ENCODE measurements around the gene SF3A1. TPM values are rescaled to one million over a fixed set of nuclear protein-coding genes. Genes with fewer than 3 reads are reported as not detected.
"Not testable (repeated sequence)": the region's sequence is repeated elsewhere in the genome, so short reads cannot be mapped to it uniquely, and the experiment has no call there.

Gene SF3A1
- total and polyA plus RNA-seq, 4 donors, result 19.6 to 41.6 (median 23.9) TPM

DNA sequence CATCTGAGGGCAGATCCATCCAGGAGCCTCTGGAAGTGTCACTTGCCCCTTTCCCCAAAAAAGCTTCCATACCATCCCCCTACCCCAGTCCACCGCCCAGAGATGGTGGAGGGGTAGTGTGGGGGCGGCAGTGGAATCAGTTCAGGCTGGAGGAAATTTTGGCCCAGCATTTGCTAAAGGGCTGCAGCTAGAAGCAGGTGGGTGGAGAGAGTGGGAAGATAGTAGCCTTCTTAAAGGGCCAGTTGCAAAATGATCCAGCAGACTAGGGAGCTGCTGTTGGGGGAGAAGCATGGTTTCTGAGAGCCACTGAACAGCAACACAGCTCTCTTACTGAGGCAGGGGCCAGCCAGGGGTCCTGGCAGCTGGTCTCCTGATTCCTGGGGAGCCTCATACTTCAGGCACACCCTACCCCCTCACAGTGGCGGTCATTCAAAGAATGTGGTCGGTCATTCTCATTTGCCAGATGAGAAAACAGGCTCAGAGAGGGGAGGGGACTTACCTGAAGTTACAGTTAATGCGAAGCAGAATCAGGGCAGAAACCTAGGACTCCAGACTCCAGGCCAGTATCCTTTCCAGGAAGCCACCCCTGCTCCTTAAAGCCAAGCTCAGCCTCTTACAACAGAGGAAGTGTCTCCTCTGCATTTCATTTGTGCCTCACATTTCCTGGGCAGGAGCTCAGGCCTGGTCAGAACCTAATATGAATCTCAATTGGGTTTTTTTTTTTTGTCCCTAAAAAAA is 45.5 kb upstream of the SF3A1 start:
- 49% methylated on average over 5 of the region's 5 CpGs for WGBS
- DNase-seq (ENCODE audit: low spot score), result no peak
- TF ChIP-seq, protein P1, sequence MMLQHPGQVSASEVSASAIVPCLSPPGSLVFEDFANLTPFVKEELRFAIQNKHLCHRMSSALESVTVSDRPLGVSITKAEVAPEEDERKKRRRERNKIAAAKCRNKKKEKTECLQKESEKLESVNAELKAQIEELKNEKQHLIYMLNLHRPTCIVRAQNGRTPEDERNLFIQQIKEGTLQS (IDR thresholded peaks at IDR 0.05), result no peak
- TF ChIP-seq, protein P2, sequence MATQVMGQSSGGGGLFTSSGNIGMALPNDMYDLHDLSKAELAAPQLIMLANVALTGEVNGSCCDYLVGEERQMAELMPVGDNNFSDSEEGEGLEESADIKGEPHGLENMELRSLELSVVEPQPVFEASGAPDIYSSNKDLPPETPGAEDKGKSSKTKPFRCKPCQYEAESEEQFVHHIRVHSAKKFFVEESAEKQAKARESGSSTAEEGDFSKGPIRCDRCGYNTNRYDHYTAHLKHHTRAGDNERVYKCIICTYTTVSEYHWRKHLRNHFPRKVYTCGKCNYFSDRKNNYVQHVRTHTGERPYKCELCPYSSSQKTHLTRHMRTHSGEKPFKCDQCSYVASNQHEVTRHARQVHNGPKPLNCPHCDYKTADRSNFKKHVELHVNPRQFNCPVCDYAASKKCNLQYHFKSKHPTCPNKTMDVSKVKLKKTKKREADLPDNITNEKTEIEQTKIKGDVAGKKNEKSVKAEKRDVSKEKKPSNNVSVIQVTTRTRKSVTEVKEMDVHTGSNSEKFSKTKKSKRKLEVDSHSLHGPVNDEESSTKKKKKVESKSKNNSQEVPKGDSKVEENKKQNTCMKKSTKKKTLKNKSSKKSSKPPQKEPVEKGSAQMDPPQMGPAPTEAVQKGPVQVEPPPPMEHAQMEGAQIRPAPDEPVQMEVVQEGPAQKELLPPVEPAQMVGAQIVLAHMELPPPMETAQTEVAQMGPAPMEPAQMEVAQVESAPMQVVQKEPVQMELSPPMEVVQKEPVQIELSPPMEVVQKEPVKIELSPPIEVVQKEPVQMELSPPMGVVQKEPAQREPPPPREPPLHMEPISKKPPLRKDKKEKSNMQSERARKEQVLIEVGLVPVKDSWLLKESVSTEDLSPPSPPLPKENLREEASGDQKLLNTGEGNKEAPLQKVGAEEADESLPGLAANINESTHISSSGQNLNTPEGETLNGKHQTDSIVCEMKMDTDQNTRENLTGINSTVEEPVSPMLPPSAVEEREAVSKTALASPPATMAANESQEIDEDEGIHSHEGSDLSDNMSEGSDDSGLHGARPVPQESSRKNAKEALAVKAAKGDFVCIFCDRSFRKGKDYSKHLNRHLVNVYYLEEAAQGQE (IDR thresholded peaks at IDR 0.05), result no peak
- TF ChIP-seq JUND (IDR thresholded peaks at IDR 0.05), result no peak
- TF ChIP-seq, protein P3, sequence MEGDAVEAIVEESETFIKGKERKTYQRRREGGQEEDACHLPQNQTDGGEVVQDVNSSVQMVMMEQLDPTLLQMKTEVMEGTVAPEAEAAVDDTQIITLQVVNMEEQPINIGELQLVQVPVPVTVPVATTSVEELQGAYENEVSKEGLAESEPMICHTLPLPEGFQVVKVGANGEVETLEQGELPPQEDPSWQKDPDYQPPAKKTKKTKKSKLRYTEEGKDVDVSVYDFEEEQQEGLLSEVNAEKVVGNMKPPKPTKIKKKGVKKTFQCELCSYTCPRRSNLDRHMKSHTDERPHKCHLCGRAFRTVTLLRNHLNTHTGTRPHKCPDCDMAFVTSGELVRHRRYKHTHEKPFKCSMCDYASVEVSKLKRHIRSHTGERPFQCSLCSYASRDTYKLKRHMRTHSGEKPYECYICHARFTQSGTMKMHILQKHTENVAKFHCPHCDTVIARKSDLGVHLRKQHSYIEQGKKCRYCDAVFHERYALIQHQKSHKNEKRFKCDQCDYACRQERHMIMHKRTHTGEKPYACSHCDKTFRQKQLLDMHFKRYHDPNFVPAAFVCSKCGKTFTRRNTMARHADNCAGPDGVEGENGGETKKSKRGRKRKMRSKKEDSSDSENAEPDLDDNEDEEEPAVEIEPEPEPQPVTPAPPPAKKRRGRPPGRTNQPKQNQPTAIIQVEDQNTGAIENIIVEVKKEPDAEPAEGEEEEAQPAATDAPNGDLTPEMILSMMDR (IDR thresholded peaks at IDR 0.05; ENCODE audit: low read depth, low read length, missing input control), result no peak
- no peak for TF ChIP-seq RXRA (IDR thresholded peaks at IDR 0.05)
- H3K27ac ChIP-seq (ENCODE audit: low read depth in 1 of 2, low read length in 2 of 2), result peak overlapping the region; percentile 45 to 53
- H3K9me3 ChIP-seq (ENCODE audit: control insufficient read depth in 4 of 4, low read length in 3 of 4), result no peaks in the 10 kb centered on the region
- peaks cover 1 to 12% (median 7%) of the 10 kb centered on the region in 4 donors for H3K36me3 ChIP-seq (ENCODE audit: control insufficient read depth in 4 of 4, insufficient read depth in 3 of 4, low read depth in 1 of 4, low read length in 3 of 4)
- H3K4me3 ChIP-seq (ENCODE audit: low read depth in 1 of 3, low read length in 3 of 3), result no peak overlapping the region
- H3K27me3 ChIP-seq (ENCODE audit: control insufficient read depth in 4 of 4, insufficient read depth in 4 of 4, low read length in 3 of 4), result no peaks in the 10 kb centered on the region
- H3K9ac ChIP-seq (ENCODE audit: low read depth in 1 of 2, low read length in 2 of 2), result no peak overlapping the region
- H3K4me1 ChIP-seq (ENCODE audit: control insufficient read depth in 4 of 4, insufficient read depth in 4 of 4, low read length in 3 of 4), result peaks cover 13 to 80% (median 69%) of the 10 kb centered on the region in 4 donors

DNA sequence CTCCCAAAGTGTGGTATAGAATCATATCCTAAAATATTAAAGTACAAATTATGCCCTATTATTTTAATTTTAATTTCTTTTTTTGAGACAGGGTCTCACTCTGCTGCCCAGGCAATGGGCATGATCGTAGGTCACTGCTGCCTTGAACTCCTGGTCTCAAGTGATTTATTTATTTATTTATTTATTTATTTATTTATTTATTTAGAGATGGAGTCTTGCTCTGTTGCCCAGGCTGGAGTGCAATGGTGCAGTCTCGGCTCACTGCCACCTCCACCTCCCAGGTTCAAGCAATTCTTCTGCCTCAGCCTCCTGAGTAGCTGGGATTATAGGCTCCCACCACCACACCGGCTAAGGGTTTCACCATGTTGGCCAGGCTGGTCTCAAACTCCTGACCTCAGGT is 44.3 kb upstream of the SF3A1 start:
- not testable (repeated sequence) for H3K9ac ChIP-seq (ENCODE audit: low read depth in 1 of 2, low read length in 2 of 2); H3K27me3 ChIP-seq (ENCODE audit: control insufficient read depth in 4 of 4, insufficient read depth in 4 of 4, low read length in 3 of 4); H3K4me3 ChIP-seq (ENCODE audit: low read depth in 1 of 3, low read length in 3 of 3); H3K36me3 ChIP-seq (ENCODE audit: control insufficient read depth in 4 of 4, insufficient read depth in 3 of 4, low read depth in 1 of 4, low read length in 3 of 4); H3K27ac ChIP-seq (ENCODE audit: low read depth in 1 of 2, low read length in 2 of 2); H3K9me3 ChIP-seq (ENCODE audit: control insufficient read depth in 4 of 4, low read length in 3 of 4); DNase-seq (ENCODE audit: low spot score)
- 74% methylated on average over 3 of the region's 3 CpGs for WGBS
- peaks cover 13 to 80% (median 66%) of the 10 kb centered on the region in 4 donors for H3K4me1 ChIP-seq (ENCODE audit: control insufficient read depth in 4 of 4, insufficient read depth in 4 of 4, low read length in 3 of 4)

DNA sequence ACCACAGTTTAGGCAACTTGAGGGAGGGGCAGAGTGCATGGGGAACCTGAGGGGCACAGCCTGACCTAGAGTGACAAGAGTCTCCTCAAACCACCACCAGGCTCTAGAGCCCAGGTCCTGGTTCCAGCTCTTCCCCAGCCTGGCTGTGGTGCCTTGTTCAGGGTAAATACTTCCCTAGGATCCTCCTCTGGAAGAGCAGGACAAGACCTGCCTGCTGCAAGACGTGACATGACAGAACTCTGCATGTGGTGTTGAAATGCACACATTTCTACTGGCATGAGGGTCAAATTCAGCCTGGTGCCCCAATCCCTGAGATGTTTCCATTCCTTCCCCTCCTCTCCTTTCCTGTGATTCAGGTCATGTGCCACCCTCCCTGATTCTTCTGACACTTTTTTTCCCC is 43.5 kb upstream of the SF3A1 start:
- Histone ChIP-seq H3K9me3 (ENCODE audit: control insufficient read depth in 4 of 4, low read length in 3 of 4) (no peaks in the 10 kb centered on the region), H3K36me3 (ENCODE audit: control insufficient read depth in 4 of 4, insufficient read depth in 3 of 4, low read depth in 1 of 4, low read length in 3 of 4) (peaks cover 0 to 5% (median 1%) of the 10 kb centered on the region in 4 donors), H3K27me3 (ENCODE audit: control insufficient read depth in 4 of 4, insufficient read depth in 4 of 4, low read length in 3 of 4) (no peaks in the 10 kb centered on the region), H3K4me1 (ENCODE audit: control insufficient read depth in 4 of 4, insufficient read depth in 4 of 4, low read length in 3 of 4) (peaks cover 10 to 78% (median 64%) of the 10 kb centered on the region in 4 donors), H3K27ac (ENCODE audit: low read depth in 1 of 2, low read length in 2 of 2) (peak overlapping the region in 1 of 2 donors; percentile 85), H3K9ac (ENCODE audit: low read depth in 1 of 2, low read length in 2 of 2) (no peak overlapping the region), H3K4me3 (ENCODE audit: low read depth in 1 of 3, low read length in 3 of 3) (no peak overlapping the region)
- TF ChIP-seq RXRA (IDR thresholded peaks at IDR 0.05), result no peak
- TF ChIP-seq EGR1 (IDR thresholded peaks at IDR 0.05; ENCODE audit: low read depth in 2 of 2), result no peak
- no peak for TF ChIP-seq HNF4A (conservative IDR thresholded peaks at IDR 0.05)
- no peak for DNase-seq (ENCODE audit: low spot score)
- 36% methylated on average over 1 of the region's 1 CpG for WGBS

Data from liver (tissue), 9 donors.